CD4-positive, CD25-positive, alpha-beta regulatory T cell (primary cell): ENCODE measurements around the gene SLC25A22. TPM values are rescaled to one million over a fixed set of nuclear protein-coding genes. Genes with fewer than 3 reads are reported as not detected.

Experiments
- ATAC-seq, 2 donors: fragments of 150-1000 bp; cut with Tn5 transposase; one replicate each; pipeline ENCODE4 v1.10.0; 2021; ENCODE audit warnings: low read depth in 2 of 2, moderate number of reproducible peaks in 2 of 2, moderate library complexity in 1 of 2
- DNase-seq, 3 donors: peaks; one replicate each; pipeline versions ENCODE4 v3.0.0 to v3.0.0-alpha.2; 2012 to 2022; ENCODE audit warnings: mixed read lengths in 1 of 3
- H3K27ac ChIP-seq: one replicate; pipeline ENCODE4 v1.7.0; 2013; ENCODE audit warnings: mild to moderate bottlenecking, low read length; ENCODE audit not compliant: insufficient read depth, poor library complexity, severe bottlenecking
- H3K27me3 ChIP-seq: one replicate; pipeline ENCODE4 v1.7.0; 2013; ENCODE audit warnings: low read length; ENCODE audit not compliant: control insufficient read depth, insufficient read depth
- H3K36me3 ChIP-seq: one replicate; pipeline ENCODE4 v1.7.0; 2013; ENCODE audit warnings: mild to moderate bottlenecking, low read length, moderate library complexity; ENCODE audit not compliant: control insufficient read depth, insufficient read depth
- H3K4me1 ChIP-seq: 2 replicates; pipeline ENCODE4 v1.7.0; 2013; ENCODE audit warnings: mild to moderate bottlenecking, low read length; ENCODE audit not compliant: insufficient read depth, control insufficient read depth, poor library complexity, severe bottlenecking
- H3K4me3 ChIP-seq: one replicate; pipeline ENCODE4 v1.7.0; 2013; ENCODE audit warnings: low read depth, mild to moderate bottlenecking, low read length, moderate library complexity
- H3K9me3 ChIP-seq, 2 experiments: 1 replicate in 1 of 2; 2 replicates in 1 of 2; pipeline ENCODE4 v1.7.0; 2013; ENCODE audit warnings: low read length in 2 of 2, mild to moderate bottlenecking in 1 of 2, moderate library complexity in 1 of 2; ENCODE audit not compliant: control insufficient read depth in 2 of 2
- H3K27ac Mint-ChIP-seq, 3 donors: one replicate each; pipeline ENCODE4 v1.8.0; 2020 to 2022; ENCODE audit warnings: mild to moderate bottlenecking in 3 of 3, mixed read lengths in 3 of 3, moderate library complexity in 2 of 3
- H3K27me3 Mint-ChIP-seq: one replicate; pipeline ENCODE4 v1.8.0; 2022; ENCODE audit warnings: mild to moderate bottlenecking, mixed read lengths
- H3K36me3 Mint-ChIP-seq: one replicate; pipeline ENCODE4 v1.8.0; 2020; ENCODE audit warnings: mixed read lengths
- H3K4me1 Mint-ChIP-seq, 4 donors: one replicate each; pipeline ENCODE4 v1.8.0; 2020 to 2022; ENCODE audit warnings: mixed read lengths in 4 of 4, mild to moderate bottlenecking in 1 of 4
- H3K4me3 Mint-ChIP-seq, 4 donors: one replicate each; pipeline ENCODE4 v1.8.0; 2020 to 2022; ENCODE audit warnings: mild to moderate bottlenecking in 4 of 4, mixed read lengths in 4 of 4, moderate library complexity in 3 of 4
- H3K9me3 Mint-ChIP-seq, 7 donors: one replicate each; pipeline ENCODE4 v1.8.0; 2020 to 2022; ENCODE audit warnings: mixed read lengths in 7 of 7, mild to moderate bottlenecking in 3 of 7, moderate library complexity in 2 of 7
- polyA plus RNA-seq, 4 donors: library from polyadenylated mRNA; unstranded; fragments of 300-500 nt; fragmentation: Illumina TruSeq; gene quantifications; one replicate each; pipeline ENCODE4 v1.2.3, GENCODE V29; 2021
- total RNA-seq: library from RNA; stranded (reverse); gene quantifications from one replicate; pipeline ENCODE4 v1.2.3, GENCODE V29; 2022

SLC25A22 gene
- total and polyA plus RNA-seq, 5 donors from 2014 or later, result 5.3 to 20.3 (median 6.6) TPM

DNA sequence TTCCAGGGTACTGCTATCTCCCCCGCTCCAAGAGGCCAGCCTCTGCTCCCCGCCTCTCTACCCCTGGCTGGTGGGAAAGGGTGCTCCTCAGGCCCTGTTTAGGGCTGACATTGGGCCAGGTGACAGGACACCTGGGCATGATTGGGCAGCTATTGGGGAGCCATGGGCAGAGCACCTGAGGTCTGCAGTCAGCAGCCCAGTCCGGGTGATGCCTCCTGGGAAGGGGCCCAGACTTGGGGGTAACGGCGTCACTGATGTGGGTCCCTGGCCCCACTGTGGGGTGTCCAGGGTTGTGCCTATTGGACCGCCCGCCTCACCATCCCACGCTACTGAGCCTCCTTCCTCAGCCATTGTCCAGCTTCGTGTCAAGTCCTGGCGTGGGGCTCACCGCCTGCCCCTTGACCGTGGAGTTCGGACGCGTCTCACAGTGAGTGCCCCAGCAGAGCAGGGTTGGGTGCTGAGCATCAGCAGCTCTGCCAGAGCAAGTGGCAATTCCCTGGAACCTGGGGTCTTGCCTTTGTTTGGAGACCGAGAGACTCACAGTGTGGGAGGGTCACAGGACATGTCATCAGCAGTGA is 18.0 kb downstream of the SLC25A22 start:
- Histone ChIP-seq H3K4me3 (no peak overlapping the region), H3K9me3 (no peaks in the 10 kb centered on the region), H3K27me3 (no peaks in the 10 kb centered on the region), H3K36me3 (no peaks in the 10 kb centered on the region), H3K4me1 (peaks cover 30% of the 10 kb centered on the region), H3K27ac (no peak overlapping the region)
- no peaks in the 10 kb centered on the region for H3K9me3 Mint-ChIP-seq
- ATAC-seq (no peak), DNase-seq (no peak)
- peak overlapping the region in 3 of 4 donors; percentile 43 to 67 (median 44) for H3K4me3 Mint-ChIP-seq
- H3K36me3 Mint-ChIP-seq, result no peaks in the 10 kb centered on the region
- H3K27me3 Mint-ChIP-seq, result no peaks in the 10 kb centered on the region
- peaks cover 0 to 39% (median 6%) of the 10 kb centered on the region in 4 donors for H3K4me1 Mint-ChIP-seq
- no peak overlapping the region for H3K27ac Mint-ChIP-seq

- peaks cover 0 to 43% (median 5%) of the 10 kb centered on the region in 4 donors for H3K4me1 Mint-ChIP-seq
- Histone ChIP-seq H3K27ac (no peak overlapping the region), H3K4me3 (no peak overlapping the region), H3K36me3 (no peaks in the 10 kb centered on the region), H3K9me3 (no peaks in the 10 kb centered on the region), H3K27me3 (no peaks in the 10 kb centered on the region), H3K4me1 (peaks cover 30% of the 10 kb centered on the region)
- no peaks in the 10 kb centered on the region for H3K27me3 Mint-ChIP-seq
- ATAC-seq, result no peak
- H3K27ac Mint-ChIP-seq, result peak overlapping the region in 1 of 3 donors; percentile 20
- DNase-seq, result no peak
- no peaks in the 10 kb centered on the region for H3K36me3 Mint-ChIP-seq
- no peaks in the 10 kb centered on the region for H3K9me3 Mint-ChIP-seq
- H3K4me3 Mint-ChIP-seq, result peak overlapping the region; percentile 10 to 48 (median 40)
Measured at GRCh38 chr11:778976-779954, 18.8 kb downstream of the SLC25A22 start.

DNA sequence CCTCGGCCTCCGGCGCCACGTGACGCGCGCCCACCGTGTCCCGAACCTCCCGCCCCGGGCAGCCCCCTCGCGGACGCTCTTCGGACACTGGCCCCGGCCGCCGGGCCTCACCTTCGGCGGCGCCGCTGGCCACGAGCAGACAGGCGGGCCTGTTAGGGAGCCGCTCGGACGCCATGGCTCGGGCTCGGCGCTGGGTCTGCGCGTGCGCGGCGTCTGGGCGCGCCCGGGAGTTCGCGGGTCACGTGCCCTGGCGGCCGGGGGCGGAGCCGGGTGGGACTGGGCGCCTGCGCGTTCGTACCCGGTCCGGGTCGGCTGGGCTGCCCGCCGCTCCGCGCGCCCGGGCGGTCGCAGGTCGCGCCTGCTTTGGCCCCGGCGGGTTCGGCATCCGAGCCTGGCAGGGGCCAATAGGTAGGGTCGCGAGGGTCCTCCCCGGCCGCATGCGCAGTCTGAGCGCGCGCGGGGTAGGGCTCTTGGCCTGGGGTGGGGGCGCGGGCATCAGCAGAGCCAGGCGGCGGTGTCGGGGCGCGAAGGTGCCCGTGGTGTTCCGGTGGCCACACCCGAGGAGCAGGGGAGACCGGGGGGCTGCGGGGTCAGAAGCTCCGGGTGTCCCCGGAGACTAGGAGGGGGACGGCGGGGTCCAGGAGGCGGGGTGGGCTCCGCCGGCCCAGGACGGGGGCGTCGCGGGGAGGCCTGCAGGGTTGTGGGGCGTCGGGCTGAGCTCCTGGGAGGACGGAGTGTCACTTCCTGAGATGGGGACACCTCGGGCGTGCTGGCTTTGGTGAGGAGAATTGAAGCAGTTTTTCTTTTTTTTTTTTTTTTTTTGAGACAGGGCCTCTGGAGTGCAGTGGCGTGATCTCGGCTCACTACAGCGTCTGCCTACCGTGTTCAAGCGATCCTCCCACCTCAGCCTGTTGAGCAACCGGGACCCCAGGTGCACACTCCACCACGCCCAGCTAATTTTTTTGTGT is 20.5 kb downstream of the SLC25A22 start, which contains the start of gene GATD1:
Gene GATD1 (minus strand): TSS at position 200 of the 968 bp plus-strand sequence. CDS start 25 bp downstream, at position 175.
- Histone ChIP-seq H3K4me1 (peaks cover 30% of the 10 kb centered on the region), H3K4me3 (peak within 1 kb of the TSS; percentile 32), H3K9me3 (no peaks in the 10 kb centered on the region), H3K27ac (peak within 1 kb of the TSS; percentile 66), H3K36me3 (no peaks in the 10 kb centered on the region), H3K27me3 (no peaks in the 10 kb centered on the region)
- Mint-ChIP-seq H3K9me3 (no peaks in the 10 kb centered on the region), H3K4me1 (peaks cover 0 to 42% (median 5%) of the 10 kb centered on the region in 4 donors), H3K36me3 (no peaks in the 10 kb centered on the region), H3K27ac (peak within 1 kb of the TSS in 2 of 3 donors; percentile 83 to 84), H3K27me3 (no peaks in the 10 kb centered on the region), H3K4me3 (peak within 1 kb of the TSS; percentile 82 to 93 (median 89))
- peak; percentile 90 to 93 (median 90) for DNase-seq
- ATAC-seq, result peak; percentile 86

- H3K27ac ChIP-seq, result peak overlapping the region; percentile 66
Measured at GRCh38 chr11:776561-777287, 21.4 kb downstream of the SLC25A22 start.

GRCh38 chr11:776263-776560 is 21.9 kb downstream of the SLC25A22 start:
- ATAC-seq (no peak), DNase-seq (no peak)
- Mint-ChIP-seq H3K9me3 (no peaks in the 10 kb centered on the region), H3K27me3 (no peaks in the 10 kb centered on the region), H3K27ac (peak overlapping the region in 2 of 3 donors; percentile 51 to 77), H3K4me1 (peaks cover 0 to 39% (median 5%) of the 10 kb centered on the region in 4 donors), H3K4me3 (peak overlapping the region; percentile 67 to 93 (median 84)), H3K36me3 (no peaks in the 10 kb centered on the region)
- Histone ChIP-seq H3K27ac (no peak overlapping the region), H3K4me3 (no peak overlapping the region), H3K9me3 (no peaks in the 10 kb centered on the region), H3K36me3 (no peaks in the 10 kb centered on the region), H3K27me3 (no peaks in the 10 kb centered on the region), H3K4me1 (peaks cover 30% of the 10 kb centered on the region)

More at GRCh38 chr11:776561-777287, 21.4 kb downstream of the SLC25A22 start:
- Mint-ChIP-seq H3K27ac (peak overlapping the region in 1 of 3 donors; percentile 77), H3K27me3 (no peaks in the 10 kb centered on the region), H3K4me1 (peaks cover 0 to 42% (median 5%) of the 10 kb centered on the region in 4 donors), H3K9me3 (no peaks in the 10 kb centered on the region), H3K4me3 (peak overlapping the region; percentile 67 to 93 (median 84)), H3K36me3 (no peaks in the 10 kb centered on the region)
- Histone ChIP-seq H3K27me3 (no peaks in the 10 kb centered on the region), H3K9me3 (no peaks in the 10 kb centered on the region), H3K4me1 (peaks cover 30% of the 10 kb centered on the region), H3K36me3 (no peaks in the 10 kb centered on the region), H3K4me3 (no peak overlapping the region)
- DNase-seq (peak in 1 of 3 donors; percentile 46), ATAC-seq (peak; percentile 30 to 52)

GRCh38 chr11:774873-775592 is 23.0 kb downstream of the SLC25A22 start:
- H3K4me1 Mint-ChIP-seq, result peaks cover 0 to 36% (median 5%) of the 10 kb centered on the region in 4 donors
- peaks cover 30% of the 10 kb centered on the region for H3K4me1 ChIP-seq
- peak overlapping the region in 1 of 3 donors; percentile 51 for H3K27ac Mint-ChIP-seq
- no peak overlapping the region for H3K4me3 ChIP-seq
- no peaks in the 10 kb centered on the region for H3K9me3 Mint-ChIP-seq
- H3K27me3 ChIP-seq, result no peaks in the 10 kb centered on the region
- H3K36me3 ChIP-seq, result peaks cover 5% of the 10 kb centered on the region
- ATAC-seq, result no peak
- H3K27me3 Mint-ChIP-seq, result no peaks in the 10 kb centered on the region
- no peak overlapping the region for H3K27ac ChIP-seq
- DNase-seq, result no peak
- H3K9me3 ChIP-seq, result no peaks in the 10 kb centered on the region
- H3K36me3 Mint-ChIP-seq, result no peaks in the 10 kb centered on the region
- peak overlapping the region; percentile 67 to 90 (median 82) for H3K4me3 Mint-ChIP-seq
